Heart left ventricle (tissue), 16 donors: Measurements from ENCODE around the gene CES1. TPM values are rescaled to one million over a fixed set of nuclear protein-coding genes. Genes with fewer than 3 reads are reported as not detected.
A peak's percentile ranks its signal among the peaks of the same experiment; 100 is the strongest.
"Not testable (repeated sequence)": the region's sequence is repeated elsewhere in the genome, so short reads cannot be mapped to it uniquely, and the experiment has no call there.

ENCODE experiments used
- ATAC-seq, 4 donors: fragments of 200-7000 bp; cut with Tn5 transposase; one replicate each; pipeline ENCODE4 v1.9.1; 2020 to 2022; ENCODE audit warnings: moderate library complexity in 4 of 4, mild to moderate bottlenecking in 3 of 4, moderate number of reproducible peaks in 1 of 4
- DNase-seq, 5 donors: peaks; one replicate each; pipeline ENCODE4 v3.0.0-alpha.2; 2020
- H3K27ac ChIP-seq, 12 donors: fragments of 200-600 bp; sonication (generic) in 4 of 12; one replicate each; pipeline versions ENCODE4 v1.5.0 to v1.8.0; 2016 to 2022; ENCODE audit warnings: mild to moderate bottlenecking in 2 of 12
- H3K27me3 ChIP-seq, 9 donors: fragments of 200-600 bp; sonication (generic) in 2 of 9; one replicate each; pipeline versions ENCODE4 v1.5.1 to v1.8.0; 2016 to 2022; ENCODE audit warnings: mild to moderate bottlenecking in 3 of 9
- H3K36me3 ChIP-seq, 9 donors: fragments of 200-600 bp; sonication (generic) in 2 of 9; one replicate each; pipeline versions ENCODE4 v1.5.0 to v1.8.0; 2018 to 2022; ENCODE audit warnings: mild to moderate bottlenecking in 2 of 9
- H3K4me1 ChIP-seq, 12 donors: fragments of 200-600 bp; sonication (generic) in 4 of 12; one replicate each; pipeline versions ENCODE4 v1.5.0 to v1.8.0; 2016 to 2022; ENCODE audit warnings: mild to moderate bottlenecking in 3 of 12
- H3K4me3 ChIP-seq, 12 donors: fragments of 200-600 bp; sonication (generic) in 4 of 12; one replicate each; pipeline versions ENCODE4 v1.5.0 to v1.8.0; 2017 to 2022; ENCODE audit warnings: mild to moderate bottlenecking in 9 of 12, moderate library complexity in 4 of 12
- H3K9me3 ChIP-seq, 12 donors: fragments of 200-600 bp; sonication (generic) in 4 of 12; one replicate each; pipeline versions ENCODE4 v1.5.0 to v1.8.0; 2016 to 2022; ENCODE audit warnings: mild to moderate bottlenecking in 1 of 12
- POLR2A ChIP-seq, 2 donors: fragments of 450-650 bp; IDR thresholded peaks; one replicate each; pipeline ENCODE4 v1.6.1; 2017; ENCODE audit warnings: antibody characterized with exemption in 2 of 2, mild to moderate bottlenecking in 2 of 2, moderate library complexity in 2 of 2
- WGBS, 4 donors: extraction: QIAGEN DNeasy Blood & Tissue Kit in 2 of 4; methylation state at CpG; one replicate each; pipeline versions ENCODE4 v1.1.5 to v1.1.7; 2013 to 2018; 5-methylcytosine and 5-hydroxymethylcytosine counted together
- intact Hi-C, 10 donors: fragments of 100-400 bp; cut with DNase I; formaldehyde crosslinking; loops; one replicate each; pipeline versions ENCODE4 v1.11.1 to v1.14.2; 2022
- polyA plus RNA-seq, 2 donors: library from polyadenylated mRNA; stranded (reverse); fragments of 200-250 nt; gene quantifications; one replicate each; pipeline ENCODE4 v1.2.3, GENCODE V29; 2013
- total RNA-seq, 9 donors: library from RNA; depleted of rRNA in 2 of 9; stranded (reverse); fragments of >200 nt in 2 of 9; fragmentation: NEBNext Ultra II Directional in 3 of 9; extraction: Animal tissue kit (Norgen Biotek cat#: 25700) in 3 of 9; gene quantifications; one replicate each; pipeline versions ENCODE4 v1.1.0 to v1.2.4, GENCODE V29; 2016 to 2023
- TF ChIP-seq, protein P1 (sequence below), 12 donors: fragments of 200-600 bp; sonication (generic) in 4 of 12; IDR thresholded peaks; one replicate each; pipeline versions ENCODE4 v1.5.0 to v1.8.0; 2018 to 2022; ENCODE audit warnings: antibody characterized with exemption in 12 of 12, mild to moderate bottlenecking in 5 of 12
- donor health status: ischemic (EF 13 %, LVEDD 7.1; RV severe dilation, severe dysfunction).
- donor health status: healthy with polysubstance abuse.
- donor health status: DM: no; HTN: yes; CAD: no.
- donor health status: DM: no; HTN: no; CAD: no.
- donor health status: ischemic (EF 25% LVEDD 6.9; RV normal size, moderate dysfunction).
- donor health status: ischemic (EF 25% LVEDD 5.7; RV mildly dilated, moderate dysfunction).
- donor health status: healthy.
- donor health status: DM: yes; HTN: yes; CAD: no.
- donor health status: ischemic (EF 35%, LVEDD 5.7; RV mildly dilated, moderate dysfunction).
- donor health status: nonischemic (EF 11% LVEDD 7.7; RV severe dilation, severe dysfunction).
- donor health status: DM: yes; HTN: yes; CAD: no.
- donor health status: PGD.
- donor health status: ischemic (EF 29% LVEDD 5.4; RV normal size, mild dysfunction).
- donor health status: nonischemic (EF 23%, LVEDD 6.1; RV moderate dilation, normal function).

Gene CES1
- total and polyA plus RNA-seq, 11 donors: 4.0 to 31.3 (median 20.6) TPM

DNA sequence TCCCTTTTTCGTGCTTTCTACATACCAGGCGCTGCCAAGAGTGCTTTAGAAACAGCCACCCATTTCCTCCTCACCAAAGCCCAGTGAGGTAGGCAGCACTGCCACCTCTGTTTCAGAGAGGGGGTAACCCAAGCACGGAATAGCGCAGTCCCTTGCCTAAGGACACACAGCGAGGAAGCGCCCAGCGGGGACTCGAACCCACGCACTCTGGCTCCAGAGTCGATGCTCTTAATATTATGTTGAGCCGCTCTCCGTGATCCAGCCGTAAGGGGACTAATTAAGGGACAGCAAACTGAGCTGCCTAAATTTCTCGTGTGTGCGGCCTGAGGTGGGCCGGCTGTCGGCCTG lies 497 bp downstream of the CES1 start:
- Histone ChIP-seq H3K4me1 (peaks cover 0 to 23% (median 0%) of the 10 kb centered on the region in 12 donors), H3K9me3 (no peaks in the 10 kb centered on the region), H3K27ac (peak overlapping the region in 7 of 12 donors; percentile 12 to 70 (median 48)), H3K27me3 (no peaks in the 10 kb centered on the region), H3K36me3 (no peaks in the 10 kb centered on the region), H3K4me3 (peak overlapping the region in 9 of 12 donors; percentile 15 to 46 (median 36))
- intact Hi-C loops: loop anchor here in 2 of 10 donors (2.0 to 5.0 kb wide), 2 partner anchors 70 to 72 kb away; no protein-coding TSS in a partner anchor
- TF ChIP-seq POLR2A (IDR thresholded peaks at IDR 0.05): no peak
- TF ChIP-seq, protein P1, sequence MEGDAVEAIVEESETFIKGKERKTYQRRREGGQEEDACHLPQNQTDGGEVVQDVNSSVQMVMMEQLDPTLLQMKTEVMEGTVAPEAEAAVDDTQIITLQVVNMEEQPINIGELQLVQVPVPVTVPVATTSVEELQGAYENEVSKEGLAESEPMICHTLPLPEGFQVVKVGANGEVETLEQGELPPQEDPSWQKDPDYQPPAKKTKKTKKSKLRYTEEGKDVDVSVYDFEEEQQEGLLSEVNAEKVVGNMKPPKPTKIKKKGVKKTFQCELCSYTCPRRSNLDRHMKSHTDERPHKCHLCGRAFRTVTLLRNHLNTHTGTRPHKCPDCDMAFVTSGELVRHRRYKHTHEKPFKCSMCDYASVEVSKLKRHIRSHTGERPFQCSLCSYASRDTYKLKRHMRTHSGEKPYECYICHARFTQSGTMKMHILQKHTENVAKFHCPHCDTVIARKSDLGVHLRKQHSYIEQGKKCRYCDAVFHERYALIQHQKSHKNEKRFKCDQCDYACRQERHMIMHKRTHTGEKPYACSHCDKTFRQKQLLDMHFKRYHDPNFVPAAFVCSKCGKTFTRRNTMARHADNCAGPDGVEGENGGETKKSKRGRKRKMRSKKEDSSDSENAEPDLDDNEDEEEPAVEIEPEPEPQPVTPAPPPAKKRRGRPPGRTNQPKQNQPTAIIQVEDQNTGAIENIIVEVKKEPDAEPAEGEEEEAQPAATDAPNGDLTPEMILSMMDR (IDR thresholded peaks at IDR 0.05): no peak
- ATAC-seq (peak in 1 of 4 donors; percentile 4), DNase-seq (peak in 1 of 5 donors; percentile 31)
- WGBS, 4 donors: 82 to 95% (median 84%) methylated on average over 13 to 17 of the region's 17 CpGs

DNA sequence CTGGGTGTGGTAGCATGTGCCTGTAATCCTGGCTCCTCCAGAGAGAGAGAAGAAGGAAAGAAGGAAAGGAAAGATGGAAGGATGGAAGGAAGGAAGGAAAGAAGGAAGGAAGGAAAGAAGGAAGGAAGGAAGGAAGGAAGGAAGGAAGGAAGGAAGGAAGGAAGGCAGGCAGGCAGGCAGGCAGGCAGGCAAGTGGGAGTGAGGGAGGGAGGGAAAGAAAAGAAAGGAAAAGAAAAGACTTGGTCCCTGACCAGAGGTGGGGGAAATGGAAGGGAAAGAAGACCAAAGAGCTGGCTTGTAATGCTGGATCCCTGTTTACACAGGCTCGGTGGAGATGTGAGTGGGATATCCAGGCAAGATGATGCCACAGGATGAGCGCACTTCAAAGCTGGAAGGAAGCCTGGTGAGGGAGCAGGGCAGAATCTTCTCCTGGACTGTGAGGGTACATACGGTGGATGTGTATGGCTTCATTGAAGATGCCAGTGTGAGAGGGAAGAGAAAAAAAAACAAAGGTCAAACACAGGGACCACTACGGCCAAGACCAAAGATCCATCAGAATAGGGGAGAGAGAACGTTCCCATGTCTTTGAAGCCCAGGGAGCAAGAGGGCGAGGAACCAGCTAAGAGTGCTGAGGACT lies 2.1 kb downstream of the CES1 start:
- Histone ChIP-seq H3K36me3 (no peaks in the 10 kb centered on the region), H3K9me3 (no peaks in the 10 kb centered on the region), H3K4me1 (peaks cover 0 to 14% (median 0%) of the 10 kb centered on the region in 12 donors), H3K27me3 (no peaks in the 10 kb centered on the region), H3K4me3 (no peak overlapping the region), H3K27ac (no peak overlapping the region)
- DNase-seq (no peak), ATAC-seq (no peak)
- intact Hi-C loops: loop anchor here in 3 of 10 donors (2.0 to 5.0 kb wide), 2 partner anchors 68 to 70 kb away; no protein-coding TSS in a partner anchor
- WGBS, 4 donors: 78 to 87% (median 84%) methylated on average over 6 of the region's 6 CpGs
- TF ChIP-seq POLR2A (IDR thresholded peaks at IDR 0.05): no peak
- TF ChIP-seq, protein P1 (IDR thresholded peaks at IDR 0.05): no peak

DNA sequence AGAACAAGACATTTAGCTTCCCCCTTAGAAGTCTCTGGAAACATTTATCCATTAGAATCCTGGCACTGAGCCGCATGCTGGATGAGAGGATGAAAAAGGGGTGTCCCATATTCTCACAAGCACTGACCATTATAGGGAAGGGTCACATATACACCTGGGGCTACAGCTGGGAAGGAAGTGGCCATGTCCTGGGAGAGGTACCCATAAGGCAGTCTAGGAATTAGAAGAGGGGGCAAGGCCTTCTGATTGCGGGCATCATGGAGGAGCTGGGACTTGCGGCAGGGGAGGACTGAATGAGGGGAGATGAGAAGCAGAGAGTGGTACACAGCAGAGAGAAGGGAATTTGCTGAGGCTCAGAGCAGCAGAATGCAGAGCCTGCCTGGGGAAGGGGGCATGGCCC lies 3.7 kb downstream of the CES1 start:
- not testable (repeated sequence) for H3K4me3 ChIP-seq, H3K27me3 ChIP-seq, H3K9me3 ChIP-seq, H3K27ac ChIP-seq, ATAC-seq, DNase-seq, H3K36me3 ChIP-seq
- H3K4me1 ChIP-seq: peaks cover 0 to 14% (median 0%) of the 10 kb centered on the region in 12 donors
- intact Hi-C loops: loop anchor here in 1 of 10 donors (10.0 kb wide), 1 partner anchor 94 kb away; no protein-coding TSS in a partner anchor
- WGBS, 4 donors: 87 to 92% (median 89%) methylated on average over 3 of the region's 3 CpGs

DNA sequence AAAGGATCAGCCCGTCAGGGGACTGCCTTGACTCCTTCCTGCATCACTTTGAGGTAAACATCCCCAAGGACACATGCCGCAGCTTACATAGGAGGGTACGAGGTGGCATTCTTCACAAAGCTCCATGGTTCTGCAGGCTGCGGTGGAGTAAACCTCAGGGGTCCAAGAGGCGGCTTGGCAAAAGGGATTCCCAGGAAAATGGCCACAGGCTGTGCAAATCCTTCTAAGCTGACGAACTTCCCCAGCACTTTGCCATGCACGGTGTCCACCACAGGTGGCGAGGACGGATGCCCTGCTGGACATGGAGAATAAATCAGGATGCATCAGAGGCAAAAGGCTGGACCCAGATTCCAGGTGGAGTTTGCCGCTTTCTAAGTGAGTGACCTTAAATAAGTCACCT lies 4.2 kb downstream of the CES1 start:
- WGBS, 4 donors: 73 to 84% (median 76%) methylated on average over 10 of the region's 10 CpGs
- no peak for ATAC-seq
- Histone ChIP-seq H3K4me3 (no peak overlapping the region), H3K9me3 (no peaks in the 10 kb centered on the region), H3K27ac (no peak overlapping the region), H3K4me1 (peaks cover 0 to 14% (median 0%) of the 10 kb centered on the region in 12 donors), H3K27me3 (peaks cover 0 to 5% (median 0%) of the 10 kb centered on the region in 9 donors), H3K36me3 (no peaks in the 10 kb centered on the region)
- no peak for TF ChIP-seq POLR2A (IDR thresholded peaks at IDR 0.05)
- TF ChIP-seq, protein P1 (IDR thresholded peaks at IDR 0.05): no peak
- DNase-seq: no peak
- intact Hi-C loops: loop anchor here in 1 of 10 donors (10.0 kb wide), 1 partner anchor 94 kb away; no protein-coding TSS in a partner anchor
